ENCODE results near the gene NF2.
A peak's percentile ranks its signal among the peaks of the same experiment; 100 is the strongest.

Gene NF2

GRCh38 chr22:29673361-29674066 is 70.1 kb downstream of the NF2 start:
- DNase-seq: no peak

DNA sequence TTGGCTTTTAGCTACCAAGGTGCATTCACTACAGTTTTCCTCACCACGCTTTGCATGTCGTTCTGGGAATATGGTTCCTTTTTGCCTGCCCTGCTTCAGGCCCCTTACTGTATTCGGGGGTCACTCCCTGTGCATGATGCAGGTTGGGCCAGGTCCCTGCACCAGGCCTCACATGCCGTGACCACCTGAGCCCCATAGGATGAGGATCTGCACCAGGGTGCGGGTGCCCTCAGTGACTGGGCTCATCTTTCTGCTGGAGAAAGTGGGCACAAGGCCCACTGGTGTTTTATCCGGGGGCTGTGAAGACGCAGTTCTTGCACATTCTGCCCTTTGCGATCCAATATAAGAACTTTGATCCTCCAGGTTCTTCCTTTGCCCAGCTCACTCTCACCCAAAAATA is 70.7 kb downstream of the NF2 start:
- DNase-seq: no peak

- no peak for DNase-seq
These were observed 75.9 kb downstream of the NF2 start for GRCh38 chr22:29679316-29679715.

GRCh38 chr22:29683536-29683935 is 80.1 kb downstream of the NF2 start:
- DNase-seq: no peak

DNA sequence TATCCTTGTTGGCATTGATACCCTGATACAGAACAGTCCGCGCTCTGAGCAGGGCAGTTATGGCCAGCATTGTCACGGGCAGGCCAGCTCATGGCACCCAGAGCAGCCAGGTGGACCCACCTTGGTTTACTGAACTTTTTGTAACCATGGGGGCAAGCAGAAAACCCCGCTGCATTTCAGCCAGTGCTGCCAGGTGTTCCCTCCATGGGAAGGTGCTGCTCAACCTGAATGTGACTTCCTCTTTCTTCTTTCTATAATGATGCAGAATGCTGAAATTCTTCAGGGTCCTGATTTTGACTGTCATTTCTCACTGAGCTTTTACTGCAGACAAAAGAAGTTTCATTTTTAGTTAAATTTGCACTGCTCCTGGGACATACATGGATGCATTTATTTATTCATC is 80.8 kb downstream of the NF2 start:
- no peak for DNase-seq

- no peak for DNase-seq
These were observed 85.9 kb downstream of the NF2 start for GRCh38 chr22:29689206-29689879.

DNA sequence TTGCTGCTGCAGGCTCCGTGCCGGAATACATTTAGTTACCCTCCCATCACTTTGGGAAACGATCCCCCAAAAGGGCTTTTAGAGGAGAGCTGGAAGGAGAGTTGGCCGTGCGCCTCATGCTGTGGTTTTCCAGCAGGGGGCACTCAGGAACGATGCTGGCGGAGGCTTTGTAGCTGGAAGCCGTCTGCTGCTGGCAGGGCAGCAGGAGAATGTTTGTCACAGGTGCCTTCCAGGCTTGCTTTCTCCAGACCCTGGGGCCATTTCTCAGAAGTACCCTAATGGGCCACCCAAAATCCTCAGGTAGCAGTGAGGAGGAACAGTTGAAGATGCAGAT is 86.4 kb downstream of the NF2 start:
- DNase-seq: peak; percentile 77

GRCh38 chr22:29690476-29690875 is 87.0 kb downstream of the NF2 start:
- DNase-seq: peak; percentile 59

- no peak for DNase-seq
These were observed 88.3 kb downstream of the NF2 start for GRCh38 chr22:29691636-29692326.

GRCh38 chr22:29692327-29692640 is 88.9 kb downstream of the NF2 start:
- DNase-seq: no peak

DNA sequence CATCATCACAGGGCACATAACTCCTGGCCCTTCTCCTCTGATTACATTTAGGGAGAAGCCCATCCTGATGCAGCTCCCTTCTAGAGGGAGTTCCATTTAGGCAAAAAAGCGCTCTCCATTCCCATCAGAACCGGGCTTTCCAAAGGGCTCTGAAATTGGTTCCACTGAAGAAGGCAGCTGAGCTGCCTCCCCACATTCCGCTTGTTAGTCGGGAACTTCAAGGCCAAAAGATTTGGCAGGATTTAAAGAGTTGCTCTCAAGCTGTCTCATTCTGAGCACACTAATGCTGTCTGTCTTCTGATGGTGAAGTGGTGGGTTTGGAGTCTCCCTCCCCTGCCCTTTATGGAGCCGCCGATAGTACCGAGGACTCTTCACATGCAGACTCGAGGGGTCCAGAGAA is 89.7 kb downstream of the NF2 start:
- no peak for DNase-seq

DNA sequence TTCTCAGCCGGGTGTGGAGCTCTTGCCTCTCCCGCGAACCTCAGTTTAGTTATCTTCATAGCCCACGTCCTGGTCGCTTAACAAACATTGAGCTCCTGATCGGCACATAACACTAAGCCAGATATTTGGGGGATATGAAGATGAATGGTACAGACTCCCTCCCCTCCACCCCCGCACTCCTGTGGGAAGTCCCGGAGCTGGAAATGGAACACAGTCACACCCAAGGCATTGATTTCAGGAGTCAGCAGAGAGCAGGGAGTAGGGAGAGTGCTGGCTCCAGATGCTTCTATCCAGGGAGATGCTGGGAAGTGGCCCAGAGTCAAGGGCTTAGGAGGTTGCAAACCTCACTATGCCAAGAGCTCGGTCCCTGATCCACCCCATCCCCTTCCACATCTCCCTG is 90.2 kb downstream of the NF2 start:
- DNase-seq: no peak

GRCh38 chr22:29695129-29695926 is 91.9 kb downstream of the NF2 start:
- peak; percentile 88 for DNase-seq

GRCh38 chr22:29697853-29698598 is 94.6 kb downstream of the NF2 start:
- no peak for DNase-seq

GRCh38 chr22:29700206-29700899 is 96.9 kb downstream of the NF2 start:
- no peak for DNase-seq

GRCh38 chr22:29700900-29701154 is 97.4 kb downstream of the NF2 start:
- no peak for DNase-seq

DNA sequence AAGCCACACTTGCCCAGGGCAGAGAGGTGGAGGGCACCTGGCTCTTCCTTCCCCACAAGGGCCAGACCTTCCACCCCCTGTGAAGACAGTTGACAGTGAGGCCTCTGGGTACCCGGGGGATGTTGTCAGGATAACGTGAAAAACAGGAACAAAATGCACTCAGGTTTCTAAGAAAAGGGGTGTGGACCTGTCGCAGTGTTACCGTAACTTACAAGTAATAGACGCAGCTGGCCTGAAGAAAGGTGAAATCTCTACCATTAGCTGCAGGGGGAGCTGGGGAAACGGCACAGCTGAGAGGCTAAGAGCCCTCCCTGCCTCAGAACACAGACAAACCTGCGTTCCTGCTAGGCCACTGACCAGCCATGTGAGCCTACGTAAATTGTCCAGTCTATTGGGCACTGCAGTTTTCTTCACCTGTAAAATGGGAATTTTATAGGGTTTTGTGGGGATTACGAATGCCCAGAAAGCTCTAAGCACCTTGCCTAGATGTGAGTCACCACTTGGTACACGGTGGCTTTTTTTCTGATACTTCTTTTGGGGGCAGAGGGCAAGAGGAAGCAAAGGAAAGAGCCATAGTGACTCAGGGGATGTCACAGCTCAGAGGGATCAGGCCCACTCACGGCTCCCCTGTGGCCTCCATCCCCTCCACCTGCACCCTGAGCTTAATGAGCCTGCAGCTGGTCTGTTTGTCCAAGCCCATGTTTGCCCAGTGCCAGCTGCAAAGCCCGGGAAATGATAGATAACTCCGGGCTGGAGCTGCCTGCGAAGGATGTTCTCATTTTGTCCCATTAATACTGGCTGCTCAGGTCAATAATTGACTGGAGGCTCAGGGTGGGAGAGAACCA is 97.9 kb downstream of the NF2 start:
- DNase-seq: no peak

- no peak for DNase-seq
These were observed 98.8 kb downstream of the NF2 start for GRCh38 chr22:29702000-29702930.

DNA sequence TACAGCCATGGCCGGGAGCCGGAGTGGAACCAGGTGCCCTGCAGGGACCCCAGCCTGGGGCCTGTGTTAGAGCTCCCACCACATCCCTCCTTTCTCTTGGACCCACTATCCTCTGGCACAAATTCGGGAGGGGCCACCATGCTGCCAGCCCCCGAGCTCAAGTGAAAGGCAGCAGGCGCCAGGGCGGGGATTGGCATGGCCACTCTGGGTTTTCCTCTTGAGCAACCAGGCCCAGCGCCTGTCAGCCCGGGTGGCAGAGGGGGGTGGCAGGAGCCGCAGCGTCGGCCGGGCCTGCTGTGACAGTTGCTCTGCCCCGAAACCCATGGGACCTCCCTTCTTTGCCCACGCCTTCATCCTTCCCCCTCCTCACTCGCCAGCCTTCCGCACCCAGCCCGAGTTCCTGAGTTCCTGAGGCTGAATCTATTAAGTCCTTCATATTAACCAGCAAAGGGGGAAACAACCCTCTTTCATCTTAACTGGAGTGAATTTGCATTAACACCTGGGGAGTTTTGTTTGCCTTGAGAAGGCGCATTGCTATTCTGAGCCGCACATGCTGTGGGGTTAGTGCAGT is 99.6 kb downstream of the NF2 start:
- no peak for DNase-seq

GRCh38 chr22:29703569-29704195 is 100.2 kb downstream of the NF2 start:
- DNase-seq: no peak
